Loucy (cell line): ENCODE measurements around the gene ZNF282.

Source experiments
- H2AFZ ChIP-seq: fragments of 200-600 bp; sonication (generic); 2 replicates; pipeline ENCODE4 v1.6.0; 2016; ENCODE audit warnings: antibody characterized with exemption, mild to moderate bottlenecking, low read length, moderate library complexity
- H3F3A ChIP-seq: fragments of 200-600 bp; 2 replicates; pipeline ENCODE4 v1.6.0; 2016; ENCODE audit warnings: antibody characterized with exemption, low read depth, mild to moderate bottlenecking
- H3K27me3 ChIP-seq: fragments of 200-600 bp; sonication (generic); 2 replicates; pipeline ENCODE4 v1.6.1; 2014; ENCODE audit warnings: low read length, mild to moderate bottlenecking; ENCODE audit not compliant: insufficient read depth, poor library complexity, severe bottlenecking
- H3K36me3 ChIP-seq: fragments of 200-600 bp; sonication (generic); 2 replicates; pipeline ENCODE4 v1.6.1; 2016; ENCODE audit warnings: low read length; ENCODE audit not compliant: insufficient read depth
- H3K4me1 ChIP-seq: fragments of 200-600 bp; sonication (generic); 2 replicates; pipeline ENCODE4 v1.5.1; 2014; ENCODE audit warnings: low read length, mild to moderate bottlenecking; ENCODE audit not compliant: insufficient read depth, poor library complexity, severe bottlenecking
- H3K4me2 ChIP-seq: fragments of 200-600 bp; sonication (generic); 2 replicates; pipeline ENCODE4 v1.6.0; 2014; ENCODE audit warnings: antibody characterized with exemption, low read length, low read depth, mild to moderate bottlenecking; ENCODE audit not compliant: poor library complexity, severe bottlenecking
- H3K4me3 ChIP-seq: fragments of 200-600 bp; sonication (generic); 2 replicates; pipeline ENCODE4 v1.5.1; 2014; ENCODE audit warnings: low read length, mild to moderate bottlenecking, mixed read lengths; ENCODE audit not compliant: poor library complexity, severe bottlenecking
- H3K79me2 ChIP-seq: fragments of 200-600 bp; sonication (generic); 2 replicates; pipeline ENCODE4 v1.6.1; 2014; ENCODE audit warnings: low read length; ENCODE audit not compliant: insufficient read depth
- H3K9ac ChIP-seq: fragments of 200-600 bp; sonication (generic); 2 replicates; pipeline ENCODE4 v1.6.0; 2014; ENCODE audit warnings: mild to moderate bottlenecking, low read depth, low read length, moderate library complexity; ENCODE audit not compliant: poor library complexity, severe bottlenecking
- H3K9me2 ChIP-seq: fragments of 200-600 bp; sonication (generic); replicated peaks from 2 replicates; pipeline ENCODE4 v1.6.1; 2016; ENCODE audit warnings: low read depth, low read length, mixed read lengths
- H3K9me3 ChIP-seq: fragments of 200-600 bp; sonication (generic); 2 replicates; pipeline ENCODE4 v1.6.1; 2014; ENCODE audit warnings: mild to moderate bottlenecking, antibody characterized with exemption, low read length, low read depth; ENCODE audit not compliant: insufficient read depth
- H4K20me1 ChIP-seq: fragments of 200-600 bp; sonication (generic); 2 replicates; pipeline ENCODE4 v1.6.0; 2014; ENCODE audit warnings: antibody characterized with exemption, low read length, mild to moderate bottlenecking; ENCODE audit not compliant: insufficient read depth, poor library complexity, severe bottlenecking
- EZH2phosphoT487 ChIP-seq: fragments of 200-600 bp; IDR thresholded peaks from 2 replicates; pipeline ENCODE4 v1.6.1; 2018; ENCODE audit warnings: antibody characterized with exemption, mild to moderate bottlenecking, moderate library complexity, borderline replicate concordance
- TF ChIP-seq, protein P1 (sequence below): fragments of 200-600 bp; sonication (generic); conservative IDR thresholded peaks from 2 replicates; pipeline ENCODE4 v1.5.1; 2014; ENCODE audit warnings: mild to moderate bottlenecking, antibody characterized with exemption, low read length

Gene ZNF282

GRCh38 chr7:149223761-149224160 is 28.4 kb downstream of the ZNF282 start:
- no peaks in the 10 kb centered on the region for H4K20me1 ChIP-seq
- H3K27me3 ChIP-seq, result no peaks in the 10 kb centered on the region
- H3K9ac ChIP-seq, result no peak overlapping the region
- no peaks in the 10 kb centered on the region for H3F3A ChIP-seq
- H3K4me1 ChIP-seq, result no peaks in the 10 kb centered on the region
- H2AFZ ChIP-seq, result no peak overlapping the region
- H3K79me2 ChIP-seq, result no peaks in the 10 kb centered on the region
- no peak overlapping the region for H3K4me3 ChIP-seq
- H3K9me3 ChIP-seq, result no peaks in the 10 kb centered on the region
- H3K36me3 ChIP-seq, result peaks cover 53% of the 10 kb centered on the region; the same call in 1 of the 2 replicates
- no peak overlapping the region for H3K4me2 ChIP-seq
- no peak for TF ChIP-seq EZH2phosphoT487
- TF ChIP-seq, protein P1, sequence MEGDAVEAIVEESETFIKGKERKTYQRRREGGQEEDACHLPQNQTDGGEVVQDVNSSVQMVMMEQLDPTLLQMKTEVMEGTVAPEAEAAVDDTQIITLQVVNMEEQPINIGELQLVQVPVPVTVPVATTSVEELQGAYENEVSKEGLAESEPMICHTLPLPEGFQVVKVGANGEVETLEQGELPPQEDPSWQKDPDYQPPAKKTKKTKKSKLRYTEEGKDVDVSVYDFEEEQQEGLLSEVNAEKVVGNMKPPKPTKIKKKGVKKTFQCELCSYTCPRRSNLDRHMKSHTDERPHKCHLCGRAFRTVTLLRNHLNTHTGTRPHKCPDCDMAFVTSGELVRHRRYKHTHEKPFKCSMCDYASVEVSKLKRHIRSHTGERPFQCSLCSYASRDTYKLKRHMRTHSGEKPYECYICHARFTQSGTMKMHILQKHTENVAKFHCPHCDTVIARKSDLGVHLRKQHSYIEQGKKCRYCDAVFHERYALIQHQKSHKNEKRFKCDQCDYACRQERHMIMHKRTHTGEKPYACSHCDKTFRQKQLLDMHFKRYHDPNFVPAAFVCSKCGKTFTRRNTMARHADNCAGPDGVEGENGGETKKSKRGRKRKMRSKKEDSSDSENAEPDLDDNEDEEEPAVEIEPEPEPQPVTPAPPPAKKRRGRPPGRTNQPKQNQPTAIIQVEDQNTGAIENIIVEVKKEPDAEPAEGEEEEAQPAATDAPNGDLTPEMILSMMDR, result no peak
- H3K9me2 ChIP-seq, result no peaks in the 10 kb centered on the region

- H3K9me2 ChIP-seq, result no peaks in the 10 kb centered on the region
Measured at GRCh38 chr7:149224352-149224751, 29.0 kb downstream of the ZNF282 start.

DNA sequence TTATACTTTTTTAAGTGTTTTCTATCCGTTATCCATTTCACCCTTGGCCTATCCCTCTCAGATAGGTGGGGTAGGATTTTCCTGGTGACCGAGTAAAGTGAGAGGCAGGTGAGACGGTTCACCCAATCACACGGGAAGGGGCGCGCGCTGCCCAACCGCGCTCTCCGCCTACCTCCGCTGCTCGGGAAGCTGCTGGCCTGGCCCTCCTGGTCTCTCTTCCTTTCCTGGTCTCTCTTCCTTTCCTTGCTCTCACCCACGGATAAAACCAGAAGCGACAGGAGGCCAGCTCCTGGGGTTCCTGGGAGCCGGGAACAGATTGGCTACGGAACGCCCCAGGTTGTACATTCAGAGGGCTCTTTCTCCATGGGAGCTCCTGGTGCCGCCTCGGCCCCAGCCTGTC is 29.8 kb downstream of the ZNF282 start:
- Histone ChIP-seq H3K4me1 (no peaks in the 10 kb centered on the region), H3K9ac (no peak overlapping the region), H3K9me3 (no peaks in the 10 kb centered on the region), H2AFZ (no peak overlapping the region), H3F3A (no peaks in the 10 kb centered on the region), H3K4me2 (no peak overlapping the region), H3K9me2 (no peaks in the 10 kb centered on the region), H3K79me2 (no peaks in the 10 kb centered on the region), H3K4me3 (no peak overlapping the region), H4K20me1 (no peaks in the 10 kb centered on the region), H3K36me3 (peaks cover 42% of the 10 kb centered on the region; the same call in 1 of the 2 replicates), H3K27me3 (no peaks in the 10 kb centered on the region)
- TF ChIP-seq EZH2phosphoT487, result no peak
- TF ChIP-seq, protein P1, result no peak

More at GRCh38 chr7:149224352-149224751, 29.0 kb downstream of the ZNF282 start:
- no peak overlapping the region for H3K4me3 ChIP-seq
- no peak overlapping the region for H2AFZ ChIP-seq
- no peaks in the 10 kb centered on the region for H3K79me2 ChIP-seq
- no peaks in the 10 kb centered on the region for H3F3A ChIP-seq
- H3K4me1 ChIP-seq, result no peaks in the 10 kb centered on the region
- no peaks in the 10 kb centered on the region for H4K20me1 ChIP-seq
- no peaks in the 10 kb centered on the region for H3K27me3 ChIP-seq
- H3K9me3 ChIP-seq, result no peaks in the 10 kb centered on the region
- peaks cover 48% of the 10 kb centered on the region; the same call in 1 of the 2 replicates for H3K36me3 ChIP-seq
- H3K9ac ChIP-seq, result no peak overlapping the region
- TF ChIP-seq EZH2phosphoT487, result no peak
- TF ChIP-seq, protein P1, result no peak
- H3K4me2 ChIP-seq, result no peak overlapping the region
